Stimulated activated CD4-positive, alpha-beta T cell treated with anti-CD3 and anti-CD28 coated beads, TNF-alpha, amount 100 ng/mL, for 1 hour (primary cell): ENCODE measurements around the gene GLIS2.

Experiments
- DNase-seq, 3 donors: peaks; one replicate each; pipeline ENCODE4 v3.0.0-alpha.2; 2020; ENCODE audit warnings: low read depth in 3 of 3, low spot score in 1 of 3

Gene GLIS2

GRCh38 chr16:4381072-4381934 lies 65.4 kb downstream of the GLIS2 start:
- no peak for DNase-seq

GRCh38 chr16:4381935-4382794 lies 66.3 kb downstream of the GLIS2 start:
- no peak for DNase-seq

- no peak for DNase-seq
Observed at GRCh38 chr16:4382795-4383357, 67.0 kb downstream of the GLIS2 start.

- no peak for DNase-seq
Observed at GRCh38 chr16:4383591-4384444, 68.0 kb downstream of the GLIS2 start.

- DNase-seq, result no peak
Observed at GRCh38 chr16:4384509-4384942, 68.7 kb downstream of the GLIS2 start.

- no peak for DNase-seq
Observed at GRCh38 chr16:4385066-4385788, 69.4 kb downstream of the GLIS2 start.

GRCh38 chr16:4385789-4386450 lies 70.1 kb downstream of the GLIS2 start:
- DNase-seq, result no peak

GRCh38 chr16:4386451-4386805 lies 70.6 kb downstream of the GLIS2 start:
- no peak for DNase-seq

- no peak for DNase-seq
Observed at GRCh38 chr16:4386951-4387565, 71.2 kb downstream of the GLIS2 start.

GRCh38 chr16:4387781-4388180 lies 71.9 kb downstream of the GLIS2 start:
- DNase-seq, result no peak

- no peak for DNase-seq
Observed at GRCh38 chr16:4388271-4389021, 72.6 kb downstream of the GLIS2 start.
